HG03103 (cell line): ENCODE data around the gene SCRN2.
A peak's percentile ranks its signal among the peaks of the same experiment; 100 is the strongest.

Experiments used
- ATAC-seq: cut with Tn5 transposase; IDR thresholded peaks from one replicate; pipeline ENCODE4 v1.9.1; 2021; ENCODE audit warnings: low read depth; ENCODE audit not compliant: unreplicated experiment

SCRN2 gene

DNA sequence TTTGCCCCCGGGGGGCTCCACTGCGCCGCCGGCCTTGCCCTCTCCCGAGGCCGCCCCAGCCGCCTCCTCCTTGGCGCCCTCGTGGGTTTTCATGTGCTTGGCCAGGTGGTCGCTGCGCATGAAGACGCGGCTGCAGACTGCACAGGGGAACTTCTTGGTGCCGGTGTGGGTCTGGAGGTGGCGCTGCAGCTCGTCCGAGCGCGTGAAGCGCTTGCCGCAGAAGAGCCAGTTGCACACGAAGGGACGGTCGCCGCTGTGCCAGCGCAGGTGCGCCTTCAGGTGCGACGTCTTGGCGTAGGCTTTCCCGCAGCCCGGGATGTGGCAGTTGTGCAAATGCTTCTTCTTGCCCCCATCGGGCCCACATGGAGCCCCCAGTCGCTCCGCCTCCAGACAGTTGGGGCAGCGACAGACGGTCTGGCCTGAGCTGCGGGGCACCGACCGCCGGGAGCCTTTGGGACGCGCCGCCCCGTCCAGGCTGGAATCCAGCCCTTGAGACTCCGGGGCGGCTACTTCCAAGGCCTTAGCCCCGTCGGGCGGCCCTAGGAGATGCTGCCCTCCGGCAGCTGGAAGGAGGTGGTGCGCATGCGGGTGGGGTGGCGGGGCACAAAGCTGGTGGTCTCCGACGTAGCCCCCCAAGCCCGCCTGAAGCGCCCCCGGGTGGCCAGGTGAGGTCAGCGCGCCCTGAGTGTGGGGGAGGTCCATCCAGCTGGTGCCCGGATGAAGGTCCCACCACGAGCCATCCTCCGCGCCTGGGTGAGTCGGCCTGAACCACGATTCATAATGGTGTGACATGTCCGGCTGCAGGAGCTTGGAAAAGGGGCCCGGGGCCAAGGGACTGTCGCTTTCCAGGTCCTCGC is 6.5 kb upstream of the SCRN2 start:
- no peak for ATAC-seq

DNA sequence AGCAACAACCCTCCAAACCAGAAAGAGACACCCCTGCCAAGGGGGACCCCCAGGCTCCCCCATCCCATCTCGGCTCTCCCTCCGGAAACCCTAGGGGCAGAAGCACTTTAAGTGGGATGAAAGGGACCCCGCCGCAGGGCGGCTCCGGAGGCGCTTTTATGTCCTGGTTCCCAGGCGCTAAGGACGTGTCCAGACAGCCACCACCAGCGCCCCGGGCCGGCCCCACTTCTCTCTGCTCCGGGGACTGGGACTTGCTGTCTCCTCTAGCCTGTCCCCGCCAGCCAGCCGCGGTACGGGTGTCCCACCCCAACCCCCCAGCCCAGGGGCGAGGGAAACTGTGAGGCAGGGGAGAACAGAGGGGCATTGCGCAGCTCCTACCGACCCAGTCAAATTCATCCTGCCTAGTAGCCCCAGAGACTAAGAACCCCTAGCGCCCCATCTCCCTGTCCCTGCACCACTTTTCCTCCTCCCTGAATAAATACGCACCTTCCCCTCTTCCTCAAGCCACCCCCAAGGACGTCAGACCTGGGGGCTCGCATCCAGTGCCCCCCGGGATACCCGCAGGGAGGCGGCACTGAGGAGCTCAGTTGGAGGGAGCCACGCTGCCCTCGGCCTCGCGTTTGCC is 5.8 kb upstream of the SCRN2 start:
- ATAC-seq = no peak

DNA sequence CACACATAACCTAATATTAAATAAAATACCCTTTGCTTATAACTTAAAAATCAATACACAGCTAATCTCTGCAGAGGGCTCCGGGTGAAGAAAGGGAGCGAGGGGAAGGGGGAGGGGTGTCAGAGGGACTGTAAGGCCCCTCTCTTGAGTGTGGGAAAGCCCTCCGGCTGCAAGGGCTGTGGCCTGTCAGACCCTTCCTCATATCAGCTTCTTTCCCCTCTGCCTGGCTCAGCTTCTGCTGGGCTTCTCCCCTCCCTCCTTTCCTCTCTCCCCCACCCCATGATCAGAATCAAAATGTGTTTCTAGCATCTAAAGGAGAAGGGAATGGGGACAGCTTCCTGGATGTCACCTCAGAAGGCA is 4.6 kb upstream of the SCRN2 start:
- no peak for ATAC-seq

DNA sequence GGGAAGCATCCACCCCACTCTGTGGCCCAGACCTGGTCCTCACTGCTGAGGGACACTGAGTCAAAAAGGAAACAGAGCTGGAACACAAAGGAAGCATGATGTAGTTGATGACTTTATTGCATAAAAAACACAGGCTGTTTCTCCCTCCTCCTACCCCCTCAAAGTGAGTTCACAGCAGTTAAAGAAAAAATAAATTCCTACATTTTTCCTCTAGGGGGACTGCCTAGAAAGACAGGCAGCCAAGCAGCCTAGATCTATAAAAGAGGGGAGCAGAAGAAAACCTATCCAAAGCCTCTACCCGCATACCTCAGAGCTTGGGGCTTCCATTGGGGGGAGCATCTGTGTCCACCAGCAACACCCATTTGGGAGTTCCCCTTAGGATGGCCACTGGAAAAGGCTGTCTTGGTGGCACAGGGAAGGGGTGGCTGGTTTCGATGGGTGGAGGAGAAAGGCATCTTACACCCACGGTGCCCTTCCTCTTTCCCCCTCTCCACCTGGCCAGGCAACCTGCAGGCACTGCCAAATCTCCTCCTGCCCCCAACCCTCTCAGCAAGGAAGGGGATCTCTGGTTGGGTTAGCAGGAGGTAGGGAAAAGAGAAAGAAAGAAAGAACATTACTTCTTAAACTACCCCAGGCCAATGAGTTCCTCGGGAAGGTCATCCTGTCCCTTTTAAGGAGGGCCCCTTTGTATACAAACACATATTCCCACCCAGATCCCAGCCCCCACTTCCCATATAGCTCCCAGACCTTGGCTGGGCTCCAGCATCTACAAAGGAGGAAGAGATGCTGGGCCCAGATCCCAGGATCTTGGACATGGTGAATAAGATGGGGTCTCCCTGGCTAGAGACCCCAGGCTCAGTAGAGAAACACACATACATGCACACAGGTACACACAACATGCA is 4.0 kb upstream of the SCRN2 start:
- ATAC-seq = no peak

DNA sequence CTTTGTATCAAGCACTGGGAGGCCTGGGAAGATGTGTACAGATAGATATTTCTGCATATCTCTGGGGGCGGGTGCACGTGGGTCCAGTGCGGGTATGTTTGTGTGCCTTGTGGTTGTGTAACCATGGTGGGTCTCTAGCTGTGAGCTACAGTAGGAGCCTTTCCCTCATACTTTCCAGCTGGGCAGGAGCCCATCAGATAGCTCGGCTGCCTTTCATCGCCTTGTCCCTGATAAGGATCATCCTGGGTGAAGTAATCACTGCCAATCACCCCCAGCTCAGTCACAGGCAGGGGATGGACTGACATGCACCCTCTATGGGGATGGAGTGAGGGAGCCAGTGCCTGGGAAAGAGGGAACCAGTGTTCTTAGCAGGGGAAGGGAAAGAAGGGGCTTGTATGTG is 3.2 kb upstream of the SCRN2 start:
- ATAC-seq = no peak

DNA sequence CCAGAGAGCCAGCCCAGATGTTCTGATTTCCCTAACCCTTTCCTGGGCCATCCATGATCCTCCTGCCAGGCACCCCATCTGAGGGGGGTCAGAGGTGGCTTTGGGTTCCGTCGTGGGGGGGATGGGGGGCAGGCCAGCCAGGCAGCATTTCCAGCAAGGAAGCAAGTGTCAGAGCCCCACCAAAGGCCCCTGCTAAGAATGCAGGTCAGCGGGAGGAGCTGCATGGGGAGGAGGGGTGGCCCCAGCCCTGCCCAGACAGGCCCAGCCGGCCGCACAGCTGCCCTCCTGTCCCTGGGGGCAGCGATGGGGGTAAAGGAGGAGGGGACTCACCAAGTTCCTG is 2.3 kb upstream of the SCRN2 start:
- no peak for ATAC-seq

DNA sequence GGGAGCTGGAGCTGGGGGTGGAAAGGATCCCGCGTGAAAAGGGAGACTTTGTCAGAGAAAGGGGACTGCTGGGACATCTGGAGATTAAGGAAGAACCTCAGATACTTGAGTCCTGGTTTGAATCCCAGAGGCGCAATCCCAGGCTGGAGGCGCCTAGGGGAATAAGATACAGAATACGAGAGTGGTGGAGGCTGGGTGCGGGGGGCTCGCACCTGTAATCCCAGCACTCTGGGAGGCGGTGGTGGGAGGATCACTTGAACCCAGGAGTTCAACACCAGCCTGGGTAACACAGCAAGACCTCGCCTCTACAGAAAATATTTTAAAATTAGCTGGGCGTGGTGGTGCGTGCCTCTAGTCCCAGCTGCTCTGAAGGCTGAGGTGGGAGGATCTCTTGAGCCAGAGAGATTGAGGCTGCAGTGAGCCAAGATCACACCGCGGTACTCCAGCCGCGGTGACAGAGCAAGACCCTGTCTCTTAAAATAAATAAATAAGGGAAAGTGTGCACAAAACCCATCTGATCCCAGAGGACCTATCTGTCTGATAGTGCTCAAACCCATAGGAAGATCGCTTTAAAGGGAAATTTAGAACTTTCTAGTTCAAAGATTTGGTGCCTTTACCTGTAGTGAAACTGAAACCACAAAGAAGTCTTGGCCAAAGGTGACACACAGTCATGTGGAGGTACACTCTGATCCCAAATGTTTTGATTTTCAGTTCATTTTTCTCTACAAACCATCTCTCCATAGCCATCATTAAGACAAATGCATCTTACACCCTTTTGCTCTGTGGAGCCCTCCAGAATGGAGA is 617 bp upstream of the SCRN2 start:
- ATAC-seq = no peak

DNA sequence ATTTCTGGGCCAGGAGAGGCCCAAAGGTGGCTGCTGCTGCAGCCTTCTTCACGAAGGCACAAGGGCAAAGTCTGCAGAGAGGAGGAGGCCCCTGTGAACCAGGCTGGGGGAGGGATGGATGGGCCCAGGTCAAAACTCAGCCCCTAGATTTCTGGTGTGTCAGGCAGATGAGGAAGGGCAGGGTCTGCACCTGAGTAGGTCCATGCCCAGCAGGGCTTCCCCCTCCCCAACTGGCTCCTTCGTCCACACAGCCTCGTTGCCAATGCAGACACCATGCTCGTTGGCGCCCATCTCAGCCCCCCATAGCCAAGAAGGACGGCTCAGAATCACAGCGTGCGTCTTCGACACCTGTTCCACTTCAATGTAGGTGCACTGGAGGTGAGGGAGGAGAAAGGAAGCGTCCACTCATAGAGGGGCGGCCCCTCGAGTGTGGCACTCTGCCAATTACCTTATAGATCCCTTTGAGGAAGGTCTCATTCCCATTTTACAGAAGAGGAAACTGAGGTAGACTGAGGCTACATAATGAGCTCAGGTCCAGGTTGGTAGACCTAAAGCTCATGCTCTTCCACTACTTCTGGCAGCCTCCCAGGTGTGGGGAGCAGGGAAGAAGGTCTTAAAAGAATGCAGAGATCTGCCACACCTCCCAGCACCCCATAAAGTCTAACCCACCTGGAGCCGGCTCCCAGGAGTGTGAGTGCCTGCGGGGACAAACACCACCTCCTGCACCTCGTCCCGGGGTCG is 902 bp downstream of the SCRN2 start:
- ATAC-seq = no peak

DNA sequence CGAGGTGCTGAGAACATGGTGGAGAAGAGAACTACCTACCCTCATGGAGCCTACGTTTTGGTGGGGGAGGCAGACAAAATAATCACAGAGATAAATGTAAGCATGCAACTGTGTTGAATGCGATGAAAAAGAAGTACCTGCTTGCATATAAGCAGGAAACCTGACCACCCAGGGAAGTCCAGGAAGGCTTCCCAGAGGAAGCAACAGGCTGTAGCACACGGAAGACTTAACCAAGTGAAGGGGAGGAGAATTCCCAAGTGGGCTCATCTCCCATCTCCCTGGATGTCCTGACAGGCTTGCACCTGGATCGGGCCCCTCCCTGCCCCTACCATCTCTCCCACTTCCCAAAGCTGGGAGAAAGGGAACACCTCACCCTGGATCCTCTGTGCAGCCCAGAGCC is 2.0 kb downstream of the SCRN2 start:
- no peak for ATAC-seq

DNA sequence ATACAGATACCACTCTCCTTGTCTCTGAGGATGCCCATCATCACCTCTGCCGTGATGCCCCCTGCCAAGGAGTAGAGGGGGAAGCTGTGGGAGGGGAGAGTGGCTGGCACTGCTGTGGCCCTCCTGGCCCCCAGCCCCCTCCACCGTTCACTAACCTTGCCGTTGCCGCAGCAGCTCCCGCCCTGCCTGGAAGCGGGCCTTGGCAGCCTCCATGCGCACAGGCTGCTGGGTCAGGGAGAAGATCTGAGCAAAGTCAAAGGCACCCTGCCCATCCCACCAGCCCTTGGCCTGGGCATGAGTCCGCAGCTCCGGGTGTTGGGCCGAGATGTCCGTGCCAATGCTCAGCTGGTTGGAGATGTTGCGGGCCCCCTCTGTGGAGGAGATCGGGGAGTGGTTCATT is 2.4 kb downstream of the SCRN2 start:
- ATAC-seq = no peak

DNA sequence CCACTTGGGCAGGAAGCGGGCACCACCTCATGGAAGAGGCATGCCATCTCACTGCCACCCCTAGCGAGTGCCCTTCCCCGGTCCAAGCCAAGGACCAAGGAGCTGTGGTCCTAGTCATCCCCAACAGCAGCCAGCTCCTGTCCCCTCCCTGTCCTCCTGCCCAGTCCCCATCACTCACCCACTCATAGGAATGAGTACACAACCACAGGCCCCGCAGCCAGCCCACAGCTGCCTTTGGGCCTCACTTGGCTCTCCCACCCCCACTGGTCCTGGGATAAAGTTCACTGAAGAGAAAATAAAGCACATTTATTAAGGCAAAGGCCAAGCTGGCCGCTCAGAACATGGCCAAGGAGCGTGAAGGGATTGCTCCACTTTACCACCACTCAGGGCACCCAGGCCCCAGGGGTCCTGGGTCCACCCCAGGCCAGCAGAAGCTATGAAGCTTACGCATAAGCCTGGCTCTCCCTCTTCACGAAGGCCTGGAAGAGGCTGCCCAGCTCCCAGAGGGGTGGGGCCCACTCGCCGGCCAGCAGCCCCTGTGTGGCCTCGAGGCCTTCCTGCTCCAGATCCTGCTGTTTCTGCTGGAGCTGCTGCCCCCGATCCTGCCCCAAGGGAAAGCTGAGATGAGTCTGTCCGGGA is 3.6 kb downstream of the SCRN2 start:
- ATAC-seq = no peak

DNA sequence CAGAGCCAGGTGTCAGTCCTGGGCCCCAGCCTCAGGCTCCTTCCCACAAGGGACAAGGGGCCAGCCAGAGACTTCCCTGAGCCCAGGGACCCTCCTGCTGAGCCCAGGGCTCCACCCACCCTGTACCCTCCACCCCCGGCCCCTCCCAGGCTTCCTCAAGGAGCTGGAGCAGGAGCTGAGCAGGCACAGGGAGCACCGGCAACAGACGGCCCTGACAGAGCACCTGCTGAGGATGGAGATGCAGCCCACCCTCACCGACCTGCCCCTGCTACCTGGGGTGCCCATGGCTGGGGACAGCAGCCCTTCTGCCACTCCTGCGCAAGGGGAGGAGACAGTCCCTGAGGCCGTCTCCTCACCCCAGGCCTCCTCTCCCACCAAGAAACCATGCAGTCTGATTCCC is 4.5 kb downstream of the SCRN2 start:
- ATAC-seq = no peak

DNA sequence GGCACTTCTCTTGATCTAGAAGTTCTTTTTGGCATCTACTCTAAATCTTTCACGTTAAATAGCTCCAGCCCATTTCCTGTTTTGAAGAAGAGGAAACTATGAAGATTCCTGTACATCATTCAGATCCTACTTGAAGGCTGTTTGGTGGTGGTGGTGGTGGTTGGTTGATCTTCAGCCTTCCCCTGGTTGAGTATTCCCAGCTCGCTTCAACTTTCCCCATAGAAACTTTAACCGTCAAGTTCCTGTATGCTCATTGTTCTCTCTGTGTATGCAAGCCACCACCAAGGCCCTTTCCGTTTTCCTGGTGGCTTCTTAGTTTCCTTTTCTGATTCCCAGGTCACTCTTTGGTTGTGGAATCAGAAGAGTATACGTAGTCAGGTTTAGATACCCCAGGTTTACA is 6.3 kb downstream of the SCRN2 start:
- no peak for ATAC-seq

DNA sequence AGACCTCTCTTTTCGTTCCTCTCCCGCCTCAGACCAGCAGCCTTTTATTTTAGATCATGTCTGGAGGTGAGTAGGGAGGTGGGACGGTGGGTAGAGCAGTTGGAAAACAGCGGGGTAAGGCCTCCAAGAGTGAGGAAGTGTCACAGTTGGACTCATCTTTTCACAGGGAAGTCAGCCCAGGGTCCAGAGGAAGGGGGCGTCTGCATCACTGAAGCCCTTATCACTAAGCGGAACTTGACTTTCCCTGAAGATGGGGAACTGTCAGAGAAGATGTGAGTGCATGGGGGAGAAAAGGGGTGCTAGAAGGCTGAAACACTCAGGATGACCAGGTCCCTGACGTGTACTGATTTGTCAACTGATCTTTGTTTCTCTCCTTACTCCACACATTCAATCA is 9.1 kb downstream of the SCRN2 start:
- ATAC-seq = no peak

DNA sequence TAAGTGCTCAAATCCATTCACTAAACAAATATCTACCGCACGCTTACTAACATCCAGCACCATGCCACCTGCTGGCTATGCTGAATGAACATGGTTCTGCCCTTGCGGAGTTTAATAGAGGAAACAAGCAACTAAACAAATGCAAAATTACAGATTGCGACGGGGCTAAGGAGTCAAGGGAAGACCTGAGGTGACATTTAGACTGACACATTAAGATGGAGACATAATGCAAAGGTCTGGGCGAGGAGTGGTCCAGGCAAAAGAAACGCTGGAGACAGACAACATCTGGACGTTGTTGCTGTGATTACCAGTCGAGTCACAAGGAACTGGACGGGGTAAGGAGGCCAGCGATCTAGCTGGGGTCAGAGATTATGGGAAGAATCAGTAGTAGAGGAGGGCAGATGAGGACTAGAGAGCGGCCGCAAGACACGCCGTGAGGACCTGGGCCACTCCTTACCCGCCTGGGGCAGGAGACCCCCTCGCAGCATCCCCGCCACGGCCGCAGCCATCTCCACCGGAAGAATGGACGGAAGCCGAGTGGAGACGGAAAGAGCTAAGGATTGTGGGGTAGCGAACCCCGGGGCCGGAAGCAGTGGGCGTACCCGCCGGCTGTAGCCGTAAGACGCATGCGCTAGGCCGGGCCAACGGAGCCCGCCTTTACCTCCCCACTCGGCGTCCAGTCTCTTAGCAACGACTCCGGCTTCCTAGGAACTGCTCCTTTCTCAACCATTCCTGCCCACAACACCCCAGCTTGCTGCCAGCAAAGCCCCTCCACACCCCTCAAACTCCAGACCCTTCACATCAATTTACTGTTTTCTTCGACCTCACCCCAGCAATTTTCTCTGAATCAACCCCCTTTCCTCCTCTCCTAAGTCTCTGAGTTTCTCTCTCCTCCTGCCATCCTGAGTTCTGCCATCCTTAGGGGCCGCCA is 9.8 kb downstream of the SCRN2 start, which contains the start of the genes LRRC46 and MRPL10:
TSS of gene LRRC46 (plus strand) at position 668 of the 931 bp plus-strand sequence. CDS start 320 bp downstream, outside the sequence.
TSS of gene MRPL10 (minus strand) at position 539 of the 931 bp plus-strand sequence. CDS start at position 509, 30 bp downstream.
- ATAC-seq = peak; percentile 83

DNA sequence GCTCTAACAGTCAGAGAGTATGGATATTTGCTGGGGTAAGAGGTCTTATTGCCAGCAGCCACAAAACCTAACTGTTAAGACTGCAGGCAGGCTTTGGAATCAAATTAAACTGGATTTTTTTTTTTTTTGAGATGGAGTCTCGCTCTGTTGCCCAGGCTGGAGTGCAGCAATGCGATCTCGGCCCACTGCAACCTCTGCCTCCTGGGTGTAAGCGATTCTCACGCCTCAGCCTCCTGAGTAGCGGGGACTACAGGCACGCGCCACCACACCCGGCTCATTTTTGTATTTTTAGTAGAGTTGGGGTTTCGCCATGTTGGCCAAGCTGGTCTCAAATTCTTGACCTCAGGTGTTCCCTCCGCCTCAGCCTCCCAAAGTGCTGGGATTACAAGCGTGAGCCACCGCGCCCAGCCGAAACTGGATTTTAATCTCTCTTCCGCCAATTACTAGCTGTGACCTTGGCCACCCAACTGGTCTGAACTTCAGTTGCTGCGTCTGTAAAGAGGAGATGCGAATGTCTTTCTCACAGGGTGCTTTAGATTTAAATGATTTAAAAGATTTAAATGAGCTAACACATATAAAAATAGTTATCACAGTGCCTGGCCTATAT is 10.6 kb downstream of the SCRN2 start:
- no peak for ATAC-seq

DNA sequence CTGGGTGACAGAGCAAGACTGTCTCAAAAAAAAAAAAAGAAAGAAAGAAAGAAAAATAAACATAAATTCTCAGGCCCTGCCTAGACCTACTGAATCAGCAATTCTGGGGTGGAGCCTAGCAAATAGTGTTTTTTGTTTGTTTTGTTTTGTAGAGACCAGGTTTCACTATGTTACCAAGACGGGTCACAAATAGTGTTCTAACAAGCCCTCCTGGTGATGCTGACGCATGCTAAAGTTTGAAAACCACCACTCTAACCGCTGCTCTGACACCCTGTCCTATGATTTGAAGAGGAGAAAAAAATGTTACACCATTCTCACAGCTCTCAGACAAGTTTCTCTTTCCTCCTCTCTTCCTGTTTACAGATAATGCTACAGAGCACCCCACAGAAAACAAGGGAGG is 11.2 kb downstream of the SCRN2 start:
- no peak for ATAC-seq

DNA sequence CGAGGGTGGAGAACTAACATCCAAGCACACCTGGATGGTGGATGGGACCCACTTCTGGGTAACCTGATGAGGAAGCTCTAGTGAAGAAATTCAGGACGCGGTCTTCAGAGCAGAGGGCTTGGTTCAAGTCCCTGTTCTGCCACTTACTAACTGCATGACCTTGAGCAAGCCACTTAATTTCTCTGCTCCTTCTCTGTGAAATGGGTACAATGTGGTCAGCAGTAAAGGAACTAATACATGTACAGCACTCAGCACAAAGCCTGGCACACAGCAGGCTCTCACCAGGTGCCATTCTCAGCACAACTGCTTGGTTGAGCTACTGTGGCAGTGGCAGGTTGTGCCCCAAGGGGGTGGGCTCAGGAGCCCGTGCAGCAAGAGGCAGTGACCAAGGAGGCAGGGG is 17.6 kb downstream of the SCRN2 start:
- no peak for ATAC-seq
